ENCODE measurements around the gene RBBP4. TPM values are rescaled to one million over a fixed set of nuclear protein-coding genes. Genes with fewer than 3 reads are reported as not detected.

The RBBP4 gene
- total and polyA plus RNA-seq, 2 of the 8 experiments (the other 6 are each of a cell fraction or from before 2014, with no cell fraction given): 147 to 397 TPM

- H3K23me2 ChIP-seq (ENCODE audit: low read depth, low read length): no peaks in the 10 kb centered on the region
- H2AK5ac ChIP-seq (ENCODE audit: low read depth, low read length): peak overlapping the region; percentile 93; the same call in 1 of the 2 replicates
- peak overlapping the region; percentile 86; the same call in 1 of the 2 replicates for H2BK20ac ChIP-seq (ENCODE audit: low read length)
- H4K8ac ChIP-seq (ENCODE audit: extremely low read depth, insufficient read depth, low read length): no peak overlapping the region
- no peak overlapping the region for H3K14ac ChIP-seq (ENCODE audit: insufficient read length)
- H3K79me2 ChIP-seq (ENCODE audit: control insufficient read depth in 1 of 2, insufficient read depth in 2 of 2, low read length in 2 of 2): no peaks in the 10 kb centered on the region
- peak overlapping the region; percentile 68; the same call in 1 of the 2 replicates for H2BK12ac ChIP-seq (ENCODE audit: low read depth, low read length)
- H3K27me3 ChIP-seq (replicated peaks in 1 of 4; ENCODE audit: control insufficient read depth in 3 of 4, extremely low read depth in 1 of 4, insufficient read depth in 3 of 4, low read length in 3 of 4): no peaks in the 10 kb centered on the region; a peak in 1 of 7 replicates
- 0 out of 2 replicates have a peak overlapping the region, but pooled peaks have one; percentile 35 for H2BK5ac ChIP-seq (ENCODE audit: low read depth, low read length)
- no peaks in the 10 kb centered on the region for H3K79me1 ChIP-seq (ENCODE audit: low read depth, low read length)
- H4K91ac ChIP-seq (replicated peaks; ENCODE audit: insufficient read length, low read length): no peak overlapping the region
- peaks cover 0 to 13% (median 12%) of the 10 kb centered on the region in 4 experiments; a peak in 6 of 7 replicates for H3K4me1 ChIP-seq (replicated peaks in 1 of 4; ENCODE audit: control insufficient read depth in 3 of 4, insufficient read depth in 4 of 4, low read length in 3 of 4)
- H3K9me3 ChIP-seq (ENCODE audit: insufficient read depth in 2 of 2, low read depth in 1 of 2, low read length in 1 of 2): no peaks in the 10 kb centered on the region
- H3K18ac ChIP-seq (ENCODE audit: extremely low read depth, low read length): no peak overlapping the region
- no peak overlapping the region for H3K4me2 ChIP-seq (ENCODE audit: insufficient read depth in 1 of 2, low read depth in 2 of 2, low read length in 2 of 2)
- H3K4ac ChIP-seq (replicated peaks; ENCODE audit: insufficient read length, low read depth, low read length): no peak overlapping the region
- FAIRE-seq (no peak), DNase-seq (ENCODE audit: low read depth in 1 of 2, low spot score in 2 of 2) (no peak)
- H3K56ac ChIP-seq (replicated peaks; ENCODE audit: insufficient read length, low read depth, low read length): no peak overlapping the region
- H3K27ac ChIP-seq (ENCODE audit: low read depth, low read length): no peak overlapping the region
- 86% methylated on average over 1 of the region's 1 CpG; no CpG with 5 or more reads in 1 of the 2 experiments for WGBS, 2 experiments (ENCODE audit: extremely low coverage in 1 of 2, insufficient coverage in 1 of 2, insufficient read length in 1 of 2, insufficient replicate concordance in 2 of 2, low coverage in 1 of 2, low lambda C conversion rate in 2 of 2, missing lambda C conversion rate in 1 of 2)
- no peak overlapping the region for H3K23ac ChIP-seq (ENCODE audit: insufficient read length)
- TF ChIP-seq ATF2 (IDR thresholded peaks at IDR 0.05; ENCODE audit: low read length) (no peak), YY1 (IDR thresholded peaks at IDR 0.05; ENCODE audit: low read depth, low read length) (no peak), NANOG (IDR thresholded peaks at IDR 0.05; ENCODE audit: insufficient read depth, low read depth, low read length, poor library complexity, severe bottlenecking) (no peak), SAP30 (IDR thresholded peaks at IDR 0.05; ENCODE audit: insufficient read depth, insufficient replicate concordance, low read length) (no peak), CTBP2 (IDR thresholded peaks at IDR 0.05; ENCODE audit: borderline replicate concordance, insufficient read depth, insufficient read length, low read length) (no peak), RNF2 (IDR thresholded peaks at IDR 0.05; ENCODE audit: borderline replicate concordance, low read depth, low read length, missing control alignments, poor library complexity, severe bottlenecking) (no peak)
- H3K36me3 ChIP-seq (ENCODE audit: control insufficient read depth in 2 of 4, insufficient read depth in 4 of 4, low read length in 3 of 4): no peaks in the 10 kb centered on the region
- H3K9ac ChIP-seq (replicated peaks in 1 of 4; ENCODE audit: extremely low read depth in 1 of 4, low read depth in 3 of 4, low read length in 3 of 4): no peak overlapping the region
- H4K5ac ChIP-seq (ENCODE audit: insufficient read length, low read depth, low read length): no peak overlapping the region
- CTCF ChIA-PET (ENCODE audit: partially characterized antibody): interaction anchor here (0.8 to 10.5 kb wide), 3 partner anchors 31 to 198 kb away, joined by 3 to 329 read pairs (median 4); no protein-coding TSS in a partner anchor
- H3K4me3 ChIP-seq (ENCODE audit: extremely low read depth in 1 of 4, insufficient read depth in 2 of 4, low read depth in 3 of 4, low read length in 4 of 4): no peak overlapping the region
- H4K20me1 ChIP-seq (replicated peaks in 1 of 2; ENCODE audit: control insufficient read depth in 1 of 2, insufficient read depth in 2 of 2, low read length in 2 of 2): no peaks in the 10 kb centered on the region
- no peak overlapping the region for H2BK120ac ChIP-seq (replicated peaks; ENCODE audit: low read depth, low read length)
- peak overlapping the region; percentile 93; the same call in 1 of the 2 replicates for H2BK15ac ChIP-seq (ENCODE audit: low read length)
- POLR2A ChIA-PET (ENCODE audit: partially characterized antibody): interaction anchor here (0.9 to 9.6 kb wide), 3 partner anchors 13 to 55 kb away, joined by 4 to 152 read pairs (median 5); no protein-coding TSS in a partner anchor
- no peak overlapping the region for H2AFZ ChIP-seq (ENCODE audit: low read length)
These were observed 67.5 kb downstream of the RBBP4 start for GRCh38 chr1:32718527-32718926.
